HG02610 (cell line): ENCODE results near the gene TMEM255B.
"Not testable (repeated sequence)": the region's sequence is repeated elsewhere in the genome, so short reads cannot be mapped to it uniquely, and the experiment has no call there.

ENCODE experiments used
- ATAC-seq: cut with Tn5 transposase; IDR thresholded peaks from one replicate; pipeline ENCODE4 v1.9.1; 2021; ENCODE audit warnings: mild to moderate bottlenecking, moderate library complexity; ENCODE audit not compliant: unreplicated experiment

The TMEM255B gene

GRCh38 chr13:113830426-113830950 lies 71.5 kb downstream of the TMEM255B start:
- not testable (repeated sequence) for ATAC-seq

GRCh38 chr13:113831061-113831460 lies 72.0 kb downstream of the TMEM255B start:
- no peak for ATAC-seq

DNA sequence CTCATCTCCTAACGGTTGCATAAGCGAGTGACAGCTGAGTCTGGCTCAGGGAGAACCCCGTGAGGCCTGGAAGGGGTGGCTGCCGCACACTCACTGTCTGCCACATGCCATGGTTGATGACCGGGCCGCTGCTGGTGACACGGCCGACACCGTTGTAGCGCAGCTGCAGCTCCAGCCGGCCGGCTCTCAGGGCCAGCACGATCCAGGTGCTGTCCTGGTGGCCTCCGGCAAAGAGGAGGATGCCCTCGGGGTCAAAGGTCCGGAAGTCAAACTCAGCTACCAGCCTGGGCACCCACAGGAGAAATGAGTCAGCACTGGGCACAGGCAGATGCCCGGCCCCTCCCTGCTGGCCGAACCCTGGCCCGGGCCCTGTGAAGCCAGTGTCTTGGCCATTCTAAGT lies 73.2 kb downstream of the TMEM255B start:
- ATAC-seq: no peak

- ATAC-seq: no peak
Measured at GRCh38 chr13:113832631-113833030, 73.6 kb downstream of the TMEM255B start.

DNA sequence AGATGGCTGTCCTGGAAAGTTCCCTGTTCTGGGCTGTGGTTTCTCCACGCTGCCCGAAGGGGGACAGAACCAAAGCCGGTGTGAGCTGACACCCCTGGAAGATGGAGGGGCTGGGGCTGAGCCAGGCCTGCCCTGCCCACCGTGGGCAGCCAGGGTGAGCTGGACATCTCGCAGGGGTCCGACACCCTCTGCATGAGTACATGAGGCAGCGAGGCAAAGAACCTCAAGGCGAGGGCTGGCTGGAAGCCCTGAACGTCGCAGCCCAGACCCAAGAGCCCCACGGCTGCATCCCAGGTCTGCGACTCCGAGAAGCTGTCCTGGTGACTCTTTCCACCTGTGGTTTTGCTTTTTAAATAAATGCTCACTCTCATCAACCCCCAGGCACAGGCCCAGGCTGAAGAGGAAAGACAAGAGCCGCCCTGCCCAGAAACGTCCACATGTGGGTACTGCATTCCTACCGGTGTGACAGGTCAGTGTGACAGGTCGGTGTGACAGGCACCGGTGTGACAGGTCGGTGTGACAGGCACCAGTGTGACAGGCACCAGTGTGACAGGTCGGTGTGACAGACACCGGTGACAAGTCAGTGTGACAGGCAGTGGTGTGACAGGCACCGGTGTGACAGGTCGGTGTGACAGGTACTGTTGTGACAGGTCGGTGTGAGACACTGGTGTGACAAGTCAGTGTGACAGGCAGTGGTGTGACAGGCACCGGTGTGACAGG lies 74.2 kb downstream of the TMEM255B start:
- ATAC-seq: no peak

GRCh38 chr13:113834006-113834405 lies 75.0 kb downstream of the TMEM255B start:
- not testable (repeated sequence) for ATAC-seq

- ATAC-seq: no peak
Measured at GRCh38 chr13:113834496-113835200, 75.6 kb downstream of the TMEM255B start.

DNA sequence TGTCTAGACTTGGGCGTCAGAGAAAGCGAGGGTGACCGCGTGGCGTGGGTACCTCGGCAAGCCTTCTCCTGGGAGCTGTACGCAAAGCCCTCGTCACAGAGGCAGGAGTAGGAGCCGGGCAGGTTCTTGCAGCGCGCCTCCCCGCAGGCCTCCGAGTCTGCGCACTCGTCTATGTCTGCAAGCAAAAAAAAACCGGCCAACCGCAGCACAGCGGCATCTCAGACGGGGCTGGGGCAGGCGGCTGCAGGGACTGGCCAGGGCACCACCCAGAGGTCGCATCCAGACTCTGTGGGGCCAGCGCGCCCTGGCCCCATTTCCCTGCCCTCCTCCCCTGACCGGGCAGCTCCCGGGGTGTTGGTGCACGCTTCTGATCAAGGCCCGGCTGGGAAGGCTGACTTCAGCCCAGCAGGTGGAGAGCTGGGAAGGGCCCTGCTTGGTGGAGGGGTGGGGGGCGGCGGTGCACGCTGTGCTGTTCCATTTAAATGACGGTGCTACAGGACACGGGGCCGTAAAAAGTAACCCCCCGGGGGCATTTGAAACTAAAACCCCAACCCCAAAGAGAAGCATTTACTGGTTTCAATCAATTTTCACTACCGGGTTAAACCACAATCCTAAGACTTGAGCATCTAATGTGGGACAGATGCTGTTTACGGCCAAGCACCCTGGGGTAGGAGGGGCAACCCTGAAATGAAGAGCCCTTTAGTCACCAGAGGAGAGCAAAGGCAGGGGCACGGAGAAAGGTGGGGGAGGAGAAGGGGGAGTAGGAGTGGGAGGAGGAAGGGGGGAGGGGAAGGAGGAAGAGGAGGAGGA lies 76.6 kb downstream of the TMEM255B start:
- ATAC-seq: no peak

- no peak for ATAC-seq
Measured at GRCh38 chr13:113836768-113837559, 77.9 kb downstream of the TMEM255B start.

GRCh38 chr13:113837560-113838355 lies 78.7 kb downstream of the TMEM255B start:
- no peak for ATAC-seq

- ATAC-seq: no peak
Measured at GRCh38 chr13:113838711-113839201, 79.7 kb downstream of the TMEM255B start.

- no peak for ATAC-seq
Measured at GRCh38 chr13:113839536-113840204, 80.6 kb downstream of the TMEM255B start.

- ATAC-seq: no peak
Measured at GRCh38 chr13:113840541-113841352, 81.7 kb downstream of the TMEM255B start.

DNA sequence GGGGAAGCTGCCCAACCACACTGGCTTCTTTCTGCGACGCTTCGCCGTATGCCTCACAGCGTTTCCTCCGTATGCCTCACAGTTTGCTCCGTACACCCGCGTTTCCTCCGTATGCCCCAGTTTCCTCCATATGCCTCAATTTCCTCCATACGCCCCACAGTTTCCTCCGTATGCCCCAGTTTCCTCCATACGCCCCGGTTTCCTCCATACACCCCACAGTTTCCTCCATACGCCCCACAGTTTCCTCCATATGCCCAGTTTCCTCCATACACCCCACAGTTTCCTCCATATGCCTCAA lies 82.3 kb downstream of the TMEM255B start:
- no peak for ATAC-seq

GRCh38 chr13:113842336-113843062 lies 83.5 kb downstream of the TMEM255B start:
- no peak for ATAC-seq

DNA sequence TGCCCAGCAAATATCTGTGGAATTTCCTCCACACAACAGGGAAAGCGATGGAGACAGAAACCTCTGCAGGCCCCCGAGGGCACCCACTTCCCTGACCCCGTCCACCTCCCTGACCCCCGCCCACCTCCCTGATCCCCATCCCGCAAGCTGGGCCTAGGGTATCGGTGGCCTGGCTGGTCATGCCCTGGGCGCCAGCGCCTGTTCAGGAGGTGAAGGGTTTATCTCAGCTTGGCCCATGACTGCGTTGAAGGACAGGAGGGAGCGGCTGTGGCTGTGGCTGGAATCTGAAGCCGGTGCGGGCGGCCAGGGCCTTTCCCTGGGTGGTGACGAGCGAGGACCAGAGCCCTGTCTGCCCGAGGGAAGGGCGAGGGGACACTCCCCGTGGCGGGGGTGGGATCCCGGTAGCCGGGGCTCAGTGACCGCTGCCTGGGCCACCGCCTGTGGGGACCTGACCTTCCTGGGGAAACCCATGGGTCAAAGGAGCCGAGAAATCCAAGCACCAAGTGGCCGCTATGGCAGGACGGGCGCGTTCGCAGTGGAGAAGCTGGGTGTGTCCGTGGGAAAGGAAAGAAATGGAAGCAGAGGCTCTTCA lies 84.1 kb downstream of the TMEM255B start:
- no peak for ATAC-seq

GRCh38 chr13:113843864-113844556 lies 85.0 kb downstream of the TMEM255B start:
- no peak for ATAC-seq
